Inflammatory macrophage (primary cell): ENCODE measurements around the gene BNIP2.
A peak's percentile ranks its signal among the peaks of the same experiment; 100 is the strongest.
"Not testable (repeated sequence)": the region's sequence is repeated elsewhere in the genome, so short reads cannot be mapped to it uniquely, and the experiment has no call there.

Source experiments
- DNase-seq, 2 donors: peaks; one replicate each; pipeline ENCODE4 v3.0.0-alpha.2; 2020 to 2022

The BNIP2 gene

GRCh38 chr15:59687836-59688235 lies 1.3 kb downstream of the BNIP2 start:
- peak; percentile 80 to 81 for DNase-seq

GRCh38 chr15:59686389-59686788 lies 2.7 kb downstream of the BNIP2 start:
- DNase-seq = peak; percentile 78 to 87

DNA sequence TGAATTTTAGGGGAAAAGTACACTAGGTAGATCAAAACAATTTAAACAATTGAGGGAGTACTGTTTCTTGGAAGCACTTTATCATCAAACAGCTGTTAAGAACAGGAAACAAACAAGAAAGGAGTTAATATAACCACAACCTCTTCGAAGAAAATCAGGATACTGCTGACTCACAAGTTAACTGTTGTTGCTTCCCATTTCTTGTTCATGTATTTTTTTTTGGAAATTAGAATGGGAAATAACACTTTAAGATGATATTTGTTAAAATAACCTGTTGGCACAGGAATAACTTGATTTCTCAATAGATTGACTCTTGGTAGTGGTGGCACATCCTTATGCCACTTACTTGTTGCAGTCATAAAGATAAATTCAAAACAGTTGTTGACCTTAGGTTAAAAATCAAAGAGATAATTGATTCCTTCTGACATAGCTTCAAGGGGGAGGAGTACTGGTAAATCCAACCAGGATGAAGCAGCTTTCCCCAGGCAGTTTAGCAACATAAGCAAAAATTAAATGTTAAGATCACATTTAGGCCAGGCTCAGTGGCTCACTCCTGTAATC lies 3.3 kb downstream of the BNIP2 start:
- DNase-seq = peak in 1 of 2 donors; percentile 58

DNA sequence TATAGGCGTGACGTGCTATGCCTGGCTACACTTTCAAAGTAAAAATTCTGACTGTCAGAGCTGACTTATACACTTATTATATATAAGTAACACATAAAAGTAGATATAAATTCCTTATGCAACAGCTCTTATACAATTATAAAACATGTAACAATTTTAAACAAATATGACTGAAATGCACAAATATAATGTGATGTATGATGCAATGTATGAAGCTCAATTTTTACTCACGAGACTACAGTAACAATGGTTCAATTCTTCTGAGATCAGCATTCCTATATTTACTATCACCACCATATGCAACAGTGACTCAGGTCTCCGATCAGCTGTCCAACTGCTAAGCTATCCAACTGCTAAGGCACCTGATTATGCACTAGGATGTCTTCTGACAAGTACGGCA lies 8.2 kb downstream of the BNIP2 start:
- no peak for DNase-seq

DNA sequence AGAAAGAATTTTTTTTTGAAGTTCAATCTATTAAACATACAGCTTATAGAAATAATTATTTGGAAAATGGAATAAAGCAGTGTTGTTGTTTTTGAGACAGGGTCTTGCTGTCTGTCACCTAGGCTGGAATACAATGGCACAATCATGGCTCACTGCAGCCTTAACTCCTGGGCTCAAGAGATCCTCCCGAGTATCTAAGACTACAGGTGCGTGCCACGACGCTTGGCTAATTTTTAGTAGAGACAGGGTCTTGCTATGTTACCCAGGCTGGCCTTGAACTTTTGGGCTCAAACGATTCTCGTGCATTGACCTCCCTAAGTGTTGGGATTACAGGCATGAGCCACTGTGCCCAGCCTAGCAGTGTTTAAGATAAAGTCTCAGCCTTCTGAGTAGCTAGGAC lies 8.8 kb downstream of the BNIP2 start:
- DNase-seq = no peak

- no peak for DNase-seq
Observed at GRCh38 chr15:59678620-59679019, 10.5 kb downstream of the BNIP2 start.

- no peak for DNase-seq
Observed at GRCh38 chr15:59678172-59678571, 10.9 kb downstream of the BNIP2 start.

DNA sequence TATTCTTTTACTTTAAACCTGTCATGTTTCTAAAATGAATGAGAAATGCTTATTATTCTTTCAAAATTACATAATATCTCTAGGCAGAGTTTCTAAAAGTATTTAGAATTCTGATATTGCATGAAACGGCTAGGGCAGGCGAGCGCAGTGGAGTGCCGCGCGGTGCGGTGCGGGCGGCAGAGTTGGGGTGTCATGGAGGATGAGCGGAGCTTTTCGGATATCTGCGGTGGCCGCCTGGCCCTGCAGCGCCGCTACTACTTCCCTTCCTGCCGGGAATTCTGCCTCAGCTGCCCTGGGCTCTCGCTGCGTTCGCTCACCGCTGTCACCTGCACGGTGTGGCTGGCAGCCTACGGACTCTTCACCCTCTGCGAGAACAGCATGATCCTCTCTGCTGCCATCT lies 12.6 kb downstream of the BNIP2 start:
- no peak for DNase-seq

DNA sequence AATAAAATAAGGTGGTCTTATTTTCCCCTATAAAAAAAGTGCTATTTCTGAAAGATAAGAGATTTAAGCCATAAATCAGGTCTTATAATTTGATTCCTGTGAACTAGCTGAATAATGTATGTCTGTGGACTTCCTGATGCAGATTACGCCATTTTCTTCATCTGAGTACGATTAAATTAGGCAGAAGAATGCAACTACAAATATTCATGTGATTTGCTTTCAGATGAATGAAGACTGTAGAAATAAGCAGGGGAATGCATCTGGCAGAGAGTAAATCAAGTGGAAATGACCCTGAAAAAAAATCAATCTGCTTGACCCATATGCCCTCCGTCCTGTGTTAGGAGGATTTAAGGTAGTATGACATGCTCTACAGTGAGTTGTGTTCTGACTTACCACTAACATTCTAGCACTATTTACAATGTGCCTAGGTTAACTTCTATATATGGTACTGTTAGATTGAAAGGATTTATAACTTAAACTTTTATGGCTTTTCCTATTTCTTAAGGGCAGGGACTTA lies 14.7 kb downstream of the BNIP2 start:
- DNase-seq = no peak

DNA sequence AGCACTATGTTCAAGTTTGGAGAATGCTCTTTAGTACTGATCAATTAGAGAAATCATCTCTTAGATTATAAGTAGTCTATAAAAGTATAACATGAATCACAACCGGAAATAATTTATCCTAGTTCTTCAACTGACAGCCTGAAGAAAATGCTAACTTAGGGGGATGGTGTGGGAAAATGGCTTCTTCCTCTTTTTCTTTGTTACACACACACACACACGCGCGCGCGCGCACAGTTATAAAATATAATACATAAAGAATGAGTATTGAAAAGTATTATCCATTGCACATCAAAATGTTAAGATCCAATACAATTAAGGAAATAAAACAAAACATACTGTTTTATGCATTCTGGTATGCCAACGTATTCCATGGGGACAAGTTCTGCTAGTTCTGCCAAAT lies 20.6 kb downstream of the BNIP2 start:
- DNase-seq = no peak

DNA sequence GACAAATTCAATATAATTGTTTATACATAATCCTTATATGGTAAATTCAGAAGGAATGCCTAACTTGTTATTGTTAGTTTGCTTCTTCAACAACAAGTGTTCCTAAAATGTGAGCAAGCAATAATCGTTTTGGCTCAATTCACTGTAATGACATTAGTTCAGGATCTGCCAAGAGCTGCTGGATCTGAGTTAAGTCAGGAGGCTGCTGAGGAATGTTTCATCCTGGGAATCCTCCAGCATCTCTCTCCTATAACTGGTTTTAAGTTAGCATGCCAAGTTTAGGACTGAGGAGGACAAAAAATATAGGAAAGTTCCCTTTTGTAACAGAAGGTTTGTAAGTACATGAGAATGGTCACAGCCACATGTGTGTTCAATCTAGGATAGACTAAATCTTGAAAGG lies 26.9 kb downstream of the BNIP2 start:
- no peak for DNase-seq

DNA sequence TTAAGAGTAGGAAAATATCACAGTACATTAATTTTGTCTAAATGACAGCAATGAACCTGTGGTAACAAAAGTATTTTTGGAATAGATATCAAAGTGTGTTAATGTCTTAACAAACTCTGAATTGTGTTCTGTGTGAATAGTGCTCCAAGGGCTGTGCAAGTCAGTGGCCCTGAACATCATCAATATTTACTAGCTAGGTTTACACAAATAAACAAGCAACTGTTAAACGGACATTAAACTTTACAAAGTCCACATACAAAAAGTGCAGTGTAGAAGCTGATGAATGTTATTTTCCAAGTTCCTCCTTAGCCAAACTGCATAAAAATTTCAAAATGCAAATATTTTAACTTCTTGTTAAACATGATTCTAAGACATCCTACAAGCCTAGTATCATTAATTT lies 29.8 kb downstream of the BNIP2 start:
- no peak for DNase-seq

DNA sequence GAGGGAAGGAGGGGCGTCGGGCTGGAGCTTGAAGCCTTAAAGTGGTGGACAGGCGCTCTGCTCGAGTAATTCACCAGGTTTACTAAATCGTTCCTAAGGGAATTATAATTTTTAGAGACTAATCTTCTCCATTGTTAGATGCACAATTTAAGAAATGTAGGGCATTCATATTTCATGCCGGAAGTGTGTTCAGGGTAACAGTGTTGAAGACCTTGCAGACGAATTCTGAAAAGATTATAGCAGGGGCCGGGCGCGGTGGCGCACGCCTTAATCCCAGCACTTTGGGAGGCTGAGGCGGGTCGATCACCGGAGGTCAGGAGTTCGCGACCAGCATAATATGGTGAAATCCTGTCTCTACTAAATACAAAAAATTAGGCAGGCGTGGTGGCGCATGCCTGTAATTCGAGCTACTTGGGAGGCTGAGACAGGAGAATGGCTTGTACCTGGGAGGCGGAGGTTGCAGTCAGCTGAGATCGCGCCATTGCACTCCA lies 31.4 kb downstream of the BNIP2 start:
- DNase-seq = no peak

DNA sequence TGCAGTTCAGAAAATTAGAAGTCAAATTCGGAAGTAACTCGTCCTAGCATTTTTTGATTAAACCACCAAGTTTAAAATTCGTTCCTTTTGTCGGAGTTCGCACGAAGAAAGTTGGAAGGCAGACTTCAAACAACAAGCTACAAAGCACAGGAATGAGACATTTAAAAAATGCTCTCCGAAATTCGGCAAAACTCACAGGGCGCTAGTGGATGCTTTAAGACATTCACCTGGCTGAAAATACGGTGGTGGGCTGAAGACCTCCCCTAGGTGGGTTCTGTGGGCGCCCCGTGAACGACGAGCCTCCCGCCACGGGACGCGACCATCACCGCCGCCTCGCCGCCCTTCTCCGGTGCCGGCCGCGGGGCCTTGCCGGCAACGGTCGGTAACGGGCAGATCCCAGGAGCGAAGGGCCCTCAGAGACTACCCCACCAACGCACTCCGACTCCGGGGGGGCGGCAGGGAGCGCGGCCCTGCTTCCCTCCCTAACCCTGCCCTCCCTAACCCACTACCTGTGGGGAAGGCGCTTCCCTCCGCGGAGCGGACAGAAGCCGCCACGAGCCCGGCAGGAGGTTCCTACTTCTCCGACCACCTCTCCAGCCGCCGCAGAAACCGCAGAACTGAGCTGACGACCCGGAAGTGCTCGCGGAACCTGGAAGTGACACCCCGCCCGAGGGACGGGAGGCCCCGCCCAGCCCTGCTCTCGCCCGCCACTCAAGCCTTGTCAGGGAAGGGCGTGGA lies 32.1 kb downstream of the BNIP2 start, which contains the start of gene GTF2A2:
GTF2A2 (minus strand) TSS at position 619 of the 738 bp plus-strand sequence. CDS start 5,238 bp downstream, outside the sequence.
- DNase-seq = peak; percentile 96 to 97

GRCh38 chr15:59654046-59654445 lies 35.1 kb downstream of the BNIP2 start:
- DNase-seq = peak; percentile 55 to 80

- DNase-seq = no peak
Observed at GRCh38 chr15:59649603-59650002, 39.5 kb downstream of the BNIP2 start.

GRCh38 chr15:59647085-59647484 lies 42.0 kb downstream of the BNIP2 start:
- no peak for DNase-seq

GRCh38 chr15:59646277-59646676 lies 42.8 kb downstream of the BNIP2 start:
- DNase-seq = no peak

DNA sequence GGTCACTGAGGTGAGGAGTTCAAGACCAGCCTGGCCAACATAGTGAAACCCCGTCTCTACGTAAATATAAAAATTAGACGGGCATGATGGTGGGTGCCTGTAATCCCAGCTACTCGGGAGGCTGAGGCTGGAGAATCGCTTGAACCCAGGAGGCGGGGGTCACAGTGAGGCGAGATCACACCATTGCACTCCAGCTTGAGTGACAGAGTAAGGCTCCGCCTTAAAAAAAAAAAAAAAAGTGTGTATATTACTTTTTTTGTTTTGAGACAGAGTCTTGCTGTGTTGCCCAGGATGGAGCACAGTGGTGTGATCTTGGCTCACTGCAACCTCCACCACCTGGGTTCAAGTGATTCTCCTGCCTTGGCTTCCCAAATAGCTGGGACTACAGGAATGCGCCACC lies 43.3 kb downstream of the BNIP2 start:
- DNase-seq = not testable (repeated sequence)

GRCh38 chr15:59644756-59645155 lies 44.4 kb downstream of the BNIP2 start:
- DNase-seq = no peak

DNA sequence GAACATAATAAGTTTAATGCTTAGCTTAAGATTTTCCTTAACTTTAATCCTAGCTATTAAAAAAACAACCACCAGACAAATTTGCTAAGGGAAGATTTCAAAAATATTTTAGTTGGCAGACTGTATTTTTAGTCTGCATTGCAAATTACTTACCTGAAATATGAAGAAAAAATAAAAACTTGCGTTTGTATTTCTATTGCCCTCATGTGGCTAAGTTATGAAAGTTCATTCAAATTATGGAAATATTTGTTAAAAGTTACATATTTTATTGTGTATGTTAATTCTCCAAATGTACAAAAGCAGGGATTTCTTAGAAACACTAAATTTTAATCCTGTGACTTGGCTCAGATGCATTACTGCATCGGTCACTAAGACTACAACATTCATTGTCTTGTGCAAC lies 46.8 kb downstream of the BNIP2 start:
- no peak for DNase-seq

- not testable (repeated sequence) for DNase-seq
Observed at GRCh38 chr15:59637507-59637906, 51.6 kb downstream of the BNIP2 start.

GRCh38 chr15:59636184-59636583 lies 52.9 kb downstream of the BNIP2 start:
- peak in 1 of 2 donors; percentile 14 for DNase-seq

DNA sequence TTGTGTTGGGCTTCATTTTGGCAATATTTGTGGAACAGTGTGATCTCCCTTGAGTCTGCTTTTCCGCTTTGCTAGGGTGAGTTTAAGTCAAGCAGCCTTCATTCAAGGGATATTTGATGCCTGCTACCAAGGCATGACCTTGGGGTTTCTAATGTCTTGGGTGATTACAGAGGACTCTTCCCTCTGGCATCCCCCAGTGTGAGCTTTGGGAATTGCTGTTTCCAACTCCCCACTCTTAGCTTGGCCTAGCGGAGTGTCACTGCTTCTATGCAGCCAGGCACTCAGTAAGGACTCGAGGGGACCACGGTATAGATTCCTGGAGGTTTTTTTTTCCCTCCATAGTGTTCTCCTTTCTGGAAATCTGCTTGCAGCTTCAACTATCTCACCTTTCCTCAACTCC lies 56.4 kb downstream of the BNIP2 start:
- no peak for DNase-seq
